Retina (tissue), 1 donor: ENCODE data around the gene RELN.
"Not testable (repeated sequence)": the region's sequence is repeated elsewhere in the genome, so short reads cannot be mapped to it uniquely, and the experiment has no call there.

Experiments
- DNase-seq: peaks from one replicate; pipeline ENCODE4 v3.0.0-alpha.2; 2016

The RELN gene

DNA sequence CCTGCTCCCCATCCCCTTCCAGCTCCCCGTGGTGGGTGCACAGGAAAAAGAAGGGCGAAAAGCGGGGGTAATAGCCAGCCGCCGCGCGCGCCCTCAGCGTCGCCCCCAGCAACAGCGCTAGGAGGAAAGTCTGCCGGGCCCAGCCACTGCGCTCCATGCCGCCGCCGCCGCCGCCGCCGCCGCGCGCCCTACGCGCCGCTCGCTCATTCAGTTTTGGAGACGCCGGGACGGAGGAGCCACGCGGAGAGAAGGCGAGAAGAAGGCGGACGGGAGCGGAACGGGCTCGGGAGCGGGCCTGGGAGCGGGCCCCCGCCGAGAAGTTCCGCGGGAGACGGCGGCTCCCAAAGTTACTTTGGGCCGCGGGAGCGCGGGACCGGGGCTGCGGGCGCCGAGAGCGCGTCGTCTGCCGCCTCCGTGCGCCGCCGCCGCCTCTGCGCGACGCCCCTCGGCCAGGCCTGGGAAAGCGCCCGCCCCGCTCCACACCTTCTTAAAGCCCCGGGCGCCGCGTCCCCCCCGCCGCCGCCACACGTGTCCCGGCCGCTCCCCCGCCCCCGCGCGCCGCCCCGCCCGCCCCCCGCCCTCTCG lies at the start of gene RELN:
Gene RELN (minus strand): TSS at position 459 of the 585 bp plus-strand sequence. CDS start 302 bp downstream, at position 157.
- DNase-seq: peak; percentile 92

GRCh38 chr7:104038136-104038535 lies 48.7 kb upstream of the RELN start:
- no peak for DNase-seq

DNA sequence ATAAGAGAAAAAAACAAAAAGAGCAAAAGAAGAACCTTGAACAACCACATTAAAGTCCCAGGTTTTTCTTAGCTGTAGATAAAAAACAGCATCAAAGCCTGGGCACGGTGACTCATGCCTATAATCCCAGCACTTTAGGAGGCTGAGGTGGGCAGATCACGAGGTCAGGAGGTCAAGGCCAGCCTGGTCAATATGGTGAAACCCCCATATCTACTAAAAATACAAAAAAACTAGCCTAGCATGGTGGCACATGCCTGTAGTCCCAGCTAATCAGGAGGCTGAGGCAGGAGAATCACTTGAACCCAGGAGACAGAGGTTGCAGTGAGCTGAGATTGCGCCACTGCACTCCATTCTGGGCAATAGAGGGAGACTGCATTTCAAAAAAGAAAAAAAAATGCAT lies 47.4 kb upstream of the RELN start:
- DNase-seq: not testable (repeated sequence)

DNA sequence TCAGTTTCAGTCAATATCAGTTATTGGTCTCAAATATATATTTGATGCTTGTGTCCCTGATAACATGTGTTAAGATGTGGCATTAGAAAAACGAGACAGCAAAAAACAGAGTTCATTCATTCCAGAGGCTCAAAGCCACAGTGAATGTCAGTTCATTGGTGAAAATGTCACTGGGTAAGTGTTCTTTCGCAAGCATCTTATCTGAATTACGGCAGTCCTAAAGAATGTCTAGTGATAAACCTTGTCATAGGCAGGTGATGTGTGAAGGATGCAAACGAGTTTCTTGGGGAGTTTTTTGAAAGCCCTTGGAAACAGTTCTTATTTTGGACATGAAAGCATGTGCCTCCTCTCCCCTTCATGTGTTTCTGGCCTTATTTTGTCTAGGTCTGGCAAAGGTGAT lies 45.9 kb upstream of the RELN start:
- DNase-seq: no peak

DNA sequence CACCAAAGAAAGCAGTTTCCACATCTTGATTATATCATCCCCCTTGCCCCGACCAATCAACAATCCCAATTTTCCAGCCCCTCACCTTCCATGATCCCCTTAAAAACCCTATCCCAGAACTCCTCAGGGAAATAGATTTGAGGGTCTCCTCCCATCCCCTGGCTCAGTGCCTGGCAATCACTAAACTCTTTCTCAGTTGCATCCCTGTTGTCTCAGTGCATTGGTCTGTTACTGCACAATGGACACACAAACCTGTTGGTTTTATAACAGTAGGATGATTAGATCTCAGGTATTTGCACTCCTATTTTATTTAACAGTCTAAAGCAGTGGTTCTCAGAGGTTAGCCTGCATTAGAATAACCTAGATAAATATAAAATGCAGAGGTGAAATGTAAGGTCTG lies 45.2 kb upstream of the RELN start:
- DNase-seq: no peak

- no peak for DNase-seq
These were observed 44.4 kb upstream of the RELN start for GRCh38 chr7:104033837-104034236.

DNA sequence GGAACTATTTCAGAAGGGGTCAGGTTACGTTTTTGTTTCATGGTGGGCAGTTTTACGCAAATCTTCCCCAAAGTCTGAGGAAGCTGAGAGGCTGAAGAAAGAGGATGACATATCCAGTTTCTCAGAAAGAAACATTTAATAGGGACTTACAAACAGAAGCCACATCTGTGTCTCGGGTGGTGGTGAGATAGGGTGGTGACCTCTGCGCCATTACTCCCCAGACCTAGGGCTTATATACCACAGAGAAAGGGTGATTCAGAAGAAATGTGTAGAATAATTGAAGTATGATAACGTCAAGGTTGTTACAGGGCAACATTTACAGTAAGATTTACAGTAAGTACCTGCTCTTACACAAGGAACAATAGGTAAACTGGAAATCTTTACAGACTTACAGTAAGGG lies 43.0 kb upstream of the RELN start:
- no peak for DNase-seq

DNA sequence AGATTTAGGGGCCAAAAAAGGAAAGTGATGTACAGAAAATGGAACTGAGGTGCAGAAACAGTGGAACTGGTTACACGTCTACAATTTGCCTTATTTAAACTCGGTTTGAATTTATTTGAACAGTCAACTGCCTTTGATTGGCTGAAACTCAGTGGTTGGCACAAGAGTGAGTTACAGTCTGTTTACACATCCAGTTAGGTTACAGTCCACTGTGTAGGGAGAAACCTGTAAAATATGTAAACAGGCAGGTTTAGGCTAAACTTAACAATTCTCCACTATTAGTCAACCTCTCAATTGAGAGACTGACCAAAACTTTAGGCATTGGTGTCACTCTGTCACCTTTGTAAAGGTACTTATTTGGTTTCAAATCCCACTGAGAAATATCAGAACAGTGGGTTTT lies 40.3 kb upstream of the RELN start:
- no peak for DNase-seq

DNA sequence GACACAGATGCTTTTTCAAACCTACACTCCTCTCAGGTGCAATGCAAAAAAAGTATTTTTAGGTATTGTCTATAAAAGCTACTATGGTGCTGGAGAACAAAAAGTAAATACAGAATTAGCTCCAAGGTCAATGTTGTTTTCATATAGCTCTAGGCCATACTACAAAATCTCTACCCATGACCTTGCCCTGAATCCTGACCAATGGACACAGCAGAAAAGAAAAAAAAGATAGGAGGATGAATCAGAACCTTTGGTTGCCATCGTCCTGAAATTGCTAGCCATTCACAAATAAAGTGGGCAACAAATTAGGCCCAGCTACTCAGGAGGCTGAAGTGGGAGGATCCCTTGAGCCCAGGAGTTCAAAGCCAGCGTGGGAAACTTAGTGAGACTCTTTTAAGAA lies 35.2 kb upstream of the RELN start:
- no peak for DNase-seq

DNA sequence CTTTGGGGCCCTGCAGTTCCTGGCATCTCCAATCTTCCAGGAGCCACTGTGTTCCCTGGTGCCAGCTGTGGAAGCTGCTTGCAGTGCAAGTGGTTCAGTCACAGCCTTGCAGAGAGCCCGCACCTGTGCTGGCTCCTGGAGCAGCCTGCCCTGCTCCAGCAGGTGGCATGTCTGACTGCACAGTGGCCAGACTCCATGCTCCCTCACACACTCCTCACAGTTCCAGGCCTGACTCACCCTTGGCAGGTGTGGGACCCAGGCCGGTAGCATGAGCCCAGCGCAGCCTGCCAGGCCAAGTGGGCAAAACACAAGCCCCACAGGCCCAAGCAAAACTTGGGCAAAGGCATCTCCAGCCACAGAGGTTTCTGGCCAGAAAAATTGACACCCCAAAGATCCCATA lies 33.6 kb upstream of the RELN start:
- DNase-seq: no peak

DNA sequence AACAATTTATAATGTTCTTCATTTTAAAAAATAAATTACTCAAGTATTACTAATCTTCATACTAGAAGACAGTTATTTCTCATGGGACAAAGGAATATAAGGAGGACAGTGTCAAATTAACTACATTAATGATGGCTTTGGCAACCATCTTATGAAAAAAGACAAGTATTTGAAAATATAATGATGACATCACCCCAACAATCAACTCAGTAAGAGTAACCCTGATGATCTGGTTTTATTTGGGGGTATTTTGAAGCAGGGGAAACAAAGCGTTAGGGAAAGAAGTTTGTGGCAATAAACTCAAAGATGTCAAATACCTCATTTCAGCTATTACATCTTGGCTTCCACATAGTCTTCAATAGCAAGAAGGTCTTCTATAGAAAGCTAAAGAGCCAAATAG lies 29.0 kb upstream of the RELN start:
- no peak for DNase-seq

GRCh38 chr7:104017001-104017400 lies 27.5 kb upstream of the RELN start:
- no peak for DNase-seq

GRCh38 chr7:104012835-104013234 lies 23.4 kb upstream of the RELN start:
- no peak for DNase-seq

DNA sequence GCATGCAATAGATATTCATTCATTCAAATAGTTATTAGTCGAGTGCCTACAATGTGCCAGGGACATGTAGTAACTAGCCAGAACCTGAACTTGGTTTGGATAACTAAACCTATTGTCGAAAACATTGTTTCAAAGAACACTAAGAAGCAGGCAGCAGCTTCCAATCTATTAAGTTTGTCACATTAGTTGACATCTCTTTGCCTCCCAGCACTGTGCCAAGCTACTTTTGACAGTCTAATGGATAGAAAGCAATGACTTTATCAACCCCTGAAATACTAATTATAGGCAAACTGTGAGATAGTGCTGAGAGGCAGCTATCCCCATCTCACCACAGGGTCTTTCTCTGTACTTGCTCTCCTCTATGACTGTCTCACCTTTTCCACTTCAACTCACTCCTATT lies 22.4 kb upstream of the RELN start:
- DNase-seq: no peak

GRCh38 chr7:104010052-104010909 lies 20.8 kb upstream of the RELN start:
- DNase-seq: no peak

GRCh38 chr7:104008107-104008506 lies 18.6 kb upstream of the RELN start:
- no peak for DNase-seq

DNA sequence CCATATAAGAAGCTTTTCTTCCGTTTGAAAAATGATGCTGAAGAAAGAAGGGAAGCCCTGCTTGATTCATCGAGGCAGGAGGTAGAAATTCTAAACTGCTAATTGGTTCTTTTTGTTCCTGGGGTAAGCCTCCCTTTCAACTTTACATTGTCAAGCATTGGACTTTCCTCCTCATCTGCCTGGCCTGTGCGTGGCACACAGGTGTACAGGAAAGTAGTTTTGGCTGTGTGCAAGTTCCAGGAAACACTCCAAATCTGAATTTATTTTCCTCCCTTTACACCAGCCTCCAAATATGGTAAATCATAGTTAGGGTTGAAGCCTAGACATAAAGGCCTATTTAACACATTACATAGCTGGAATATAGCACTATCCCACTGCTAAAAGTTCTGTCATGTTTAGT lies 18.2 kb upstream of the RELN start:
- no peak for DNase-seq

DNA sequence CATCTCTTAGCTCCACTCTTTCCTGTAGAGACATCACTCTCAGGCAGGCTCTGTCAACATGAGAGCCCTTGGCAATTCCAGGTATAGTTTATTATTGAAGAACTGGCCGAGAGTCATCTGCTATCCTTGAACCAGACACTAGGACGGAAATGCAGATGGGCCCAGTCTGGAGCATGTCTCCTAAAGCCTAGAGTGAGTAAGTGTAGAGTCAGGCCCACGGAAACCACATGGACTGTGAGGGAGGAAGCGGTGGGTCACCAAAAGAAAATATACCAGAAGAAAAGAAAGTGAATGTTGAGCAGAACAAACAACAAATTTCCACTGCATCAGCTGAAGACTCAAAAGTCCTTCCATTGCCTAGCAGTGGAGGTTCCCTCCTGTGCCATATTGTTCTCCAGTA lies 15.7 kb upstream of the RELN start:
- DNase-seq: no peak

GRCh38 chr7:103996639-103997038 lies 7.2 kb upstream of the RELN start:
- no peak for DNase-seq

DNA sequence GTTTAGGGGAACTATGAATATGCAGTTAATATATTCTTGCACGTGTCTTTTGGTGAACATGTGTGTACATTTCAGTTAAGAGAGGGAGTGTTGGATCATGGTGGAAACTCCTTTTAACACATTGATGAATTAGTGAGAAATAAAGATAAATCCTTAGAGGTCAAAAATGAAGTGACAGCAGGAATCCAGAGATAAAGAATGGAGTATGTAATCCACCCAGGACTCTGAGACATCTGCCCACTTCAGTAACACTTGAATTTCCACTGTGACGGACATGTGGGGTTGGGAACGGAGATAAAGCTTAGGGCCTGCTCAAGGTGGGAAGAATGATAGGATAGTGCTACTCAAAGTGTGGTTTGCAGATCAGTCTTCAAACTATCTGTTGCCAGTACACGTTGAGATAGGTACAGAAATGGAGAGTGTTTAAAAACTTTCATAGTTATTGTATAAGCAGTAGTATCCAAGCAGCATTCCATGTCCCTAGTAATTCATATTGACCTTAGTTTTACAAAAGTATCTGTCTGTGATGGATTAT lies 6.6 kb upstream of the RELN start:
- no peak for DNase-seq

- DNase-seq: no peak
These were observed 6.1 kb upstream of the RELN start for GRCh38 chr7:103995554-103995953.

- DNase-seq: no peak
These were observed 4.1 kb upstream of the RELN start for GRCh38 chr7:103993551-103993950.

GRCh38 chr7:103991406-103991805 lies 1.9 kb upstream of the RELN start:
- DNase-seq: no peak

DNA sequence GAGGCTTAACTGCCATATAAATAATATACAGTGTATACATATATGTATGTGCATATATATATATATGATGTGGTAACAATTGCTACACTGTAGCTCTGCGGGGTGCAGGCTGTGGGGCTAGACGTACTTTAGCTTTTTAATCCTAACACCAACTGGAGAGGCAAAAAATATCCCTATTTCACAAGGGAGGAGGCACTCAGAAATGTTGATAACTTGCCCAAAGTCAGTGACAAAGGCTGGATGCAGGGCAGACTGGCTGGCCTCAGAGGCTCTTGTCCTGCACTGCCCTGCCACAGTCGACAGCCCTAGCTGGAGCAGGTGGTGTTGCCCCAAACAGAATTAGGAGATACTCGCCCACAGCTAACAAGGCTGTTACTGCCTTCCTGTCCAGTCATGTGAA lies 1.5 kb upstream of the RELN start:
- peak; percentile 40 for DNase-seq
